ENCODE measurements around the gene TRPC5OS. TPM values are rescaled to one million over a fixed set of nuclear protein-coding genes. Genes with fewer than 3 reads are reported as not detected.

The TRPC5OS gene
- total and polyA plus RNA-seq, 2 of the 4 experiments (the other 2 are of a cell fraction) = not detected

GRCh38 chrX:111867236-111867635 lies 8.7 kb upstream of the TRPC5OS start:
- DNase-seq = no peak
- H3K56ac ChIP-seq (ENCODE audit: extremely low read depth, insufficient read depth, low read length) = no peak overlapping the region
- no peak overlapping the region for H2AK9ac ChIP-seq (replicated peaks; ENCODE audit: low read depth, low read length, poor library complexity)
- H2BK15ac ChIP-seq (ENCODE audit: low read depth, low read length) = no peak overlapping the region
- H2BK5ac ChIP-seq (ENCODE audit: low read depth, low read length, poor library complexity, severe bottlenecking) = no peak overlapping the region
- H4K5ac ChIP-seq (ENCODE audit: low read depth, low read length) = no peak overlapping the region
- ChIA-PET CTCF (no interaction called here), POLR2A (ENCODE audit: unreplicated experiment) (no interaction called here)
- no peaks in the 10 kb centered on the region for H3K79me1 ChIP-seq (ENCODE audit: low read depth in 1 of 2, low read length in 2 of 2)
- H4K20me1 ChIP-seq (ENCODE audit: insufficient read depth, low read length) = no peaks in the 10 kb centered on the region
- H3K4ac ChIP-seq (ENCODE audit: low read depth, low read length) = no peak overlapping the region
- no peaks in the 10 kb centered on the region for H3K9me1 ChIP-seq (ENCODE audit: insufficient read depth, low read length)
- H3K4me3 ChIP-seq (ENCODE audit: insufficient read depth, low read depth, low read length) = no peak overlapping the region
- no peak overlapping the region for H3K23ac ChIP-seq (ENCODE audit: low read depth, low read length)
- TF ChIP-seq MAZ (IDR thresholded peaks at IDR 0.05; ENCODE audit: borderline replicate concordance, low read depth, low read length) = no peak
- TF ChIP-seq POLR2A (IDR thresholded peaks at IDR 0.05; ENCODE audit: low read depth, low read length) = no peak
- TF ChIP-seq CTCF (conservative IDR thresholded peaks at IDR 0.05; ENCODE audit: low read depth, low read length) = no peak
- TF ChIP-seq USF2 (IDR thresholded peaks at IDR 0.05; ENCODE audit: low read depth, low read length) = no peak
- TF ChIP-seq, protein P1, sequence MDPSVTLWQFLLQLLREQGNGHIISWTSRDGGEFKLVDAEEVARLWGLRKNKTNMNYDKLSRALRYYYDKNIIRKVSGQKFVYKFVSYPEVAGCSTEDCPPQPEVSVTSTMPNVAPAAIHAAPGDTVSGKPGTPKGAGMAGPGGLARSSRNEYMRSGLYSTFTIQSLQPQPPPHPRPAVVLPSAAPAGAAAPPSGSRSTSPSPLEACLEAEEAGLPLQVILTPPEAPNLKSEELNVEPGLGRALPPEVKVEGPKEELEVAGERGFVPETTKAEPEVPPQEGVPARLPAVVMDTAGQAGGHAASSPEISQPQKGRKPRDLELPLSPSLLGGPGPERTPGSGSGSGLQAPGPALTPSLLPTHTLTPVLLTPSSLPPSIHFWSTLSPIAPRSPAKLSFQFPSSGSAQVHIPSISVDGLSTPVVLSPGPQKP (IDR thresholded peaks at IDR 0.05; ENCODE audit: borderline replicate concordance, low read depth, low read length) = no peak
- H4K8ac ChIP-seq (ENCODE audit: low read depth in 2 of 2, low read length in 2 of 2) = no peak overlapping the region
- H2AK5ac ChIP-seq (ENCODE audit: low read depth, low read length) = no peak overlapping the region
- no peak overlapping the region for H3K18ac ChIP-seq (ENCODE audit: low read depth, low read length)
- no peaks in the 10 kb centered on the region for H3K4me1 ChIP-seq (ENCODE audit: control insufficient read depth, insufficient read depth, low read length)
- no peaks in the 10 kb centered on the region for H3K36me3 ChIP-seq (ENCODE audit: control insufficient read depth, insufficient read depth, low read length)
- intact Hi-C loops (cut with micrococcal nuclease) = loop anchor here (5.0 kb wide), 2 partner anchors 500 to 865 kb away; no protein-coding TSS in a partner anchor
- H2BK20ac ChIP-seq (ENCODE audit: low read depth, low read length) = no peak overlapping the region
- no peak overlapping the region for H4K91ac ChIP-seq (ENCODE audit: insufficient read depth, low read depth, low read length)
- H2BK120ac ChIP-seq (ENCODE audit: low read depth, low read length) = no peak overlapping the region
- H3K27ac ChIP-seq (ENCODE audit: insufficient read depth, low read length) = no peak overlapping the region
- dilution Hi-C loops (cut with HindIII; ENCODE audit: low sequenced_read_pairs, unreplicated experiment) = no loop called here
- H3K9me3 ChIP-seq (ENCODE audit: control insufficient read depth, insufficient read depth, low read length) = no peaks in the 10 kb centered on the region
- peaks cover 2% of the 10 kb centered on the region for H3K27me3 ChIP-seq (ENCODE audit: control insufficient read depth, insufficient read depth, low read length)
- no TSS peak for BruUV-seq (replicated peaks)
- no CpG with 5 or more reads among the region's 2 CpGs for whole genome bisulfite sequencing, 2 experiments (ENCODE audit: extremely low coverage in 2 of 2, insufficient read length in 1 of 2)
- H3K4me2 ChIP-seq (ENCODE audit: low read depth, low read length) = no peak overlapping the region
- H3K14ac ChIP-seq (replicated peaks; ENCODE audit: low read depth, low read length) = no peak overlapping the region
- ATAC-seq (ENCODE audit: low read depth) = no peak
- H3K9ac ChIP-seq (ENCODE audit: low read depth, low read length) = no peak overlapping the region
- no peak overlapping the region for H2AFZ ChIP-seq (replicated peaks; ENCODE audit: low read length, poor library complexity)
- in situ Hi-C loops (cut with MboI; ENCODE audit: low sequenced_read_pairs) = no loop called here
